Measurements from ENCODE around the gene CCNF.

DNA sequence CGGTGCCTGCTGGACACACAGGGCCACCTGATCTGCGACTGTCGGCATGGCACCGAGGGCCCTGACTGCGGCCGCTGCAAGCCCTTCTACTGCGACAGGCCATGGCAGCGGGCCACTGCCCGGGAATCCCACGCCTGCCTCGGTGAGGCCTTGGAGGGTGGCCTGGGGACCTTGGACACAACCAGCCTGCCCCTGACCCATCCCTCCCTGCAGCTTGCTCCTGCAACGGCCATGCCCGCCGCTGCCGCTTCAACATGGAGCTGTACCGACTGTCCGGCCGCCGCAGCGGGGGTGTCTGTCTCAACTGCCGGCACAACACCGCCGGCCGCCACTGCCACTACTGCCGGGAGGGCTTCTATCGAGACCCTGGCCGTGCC lies 43.2 kb downstream of the CCNF start:
- TF ChIP-seq, protein P1, sequence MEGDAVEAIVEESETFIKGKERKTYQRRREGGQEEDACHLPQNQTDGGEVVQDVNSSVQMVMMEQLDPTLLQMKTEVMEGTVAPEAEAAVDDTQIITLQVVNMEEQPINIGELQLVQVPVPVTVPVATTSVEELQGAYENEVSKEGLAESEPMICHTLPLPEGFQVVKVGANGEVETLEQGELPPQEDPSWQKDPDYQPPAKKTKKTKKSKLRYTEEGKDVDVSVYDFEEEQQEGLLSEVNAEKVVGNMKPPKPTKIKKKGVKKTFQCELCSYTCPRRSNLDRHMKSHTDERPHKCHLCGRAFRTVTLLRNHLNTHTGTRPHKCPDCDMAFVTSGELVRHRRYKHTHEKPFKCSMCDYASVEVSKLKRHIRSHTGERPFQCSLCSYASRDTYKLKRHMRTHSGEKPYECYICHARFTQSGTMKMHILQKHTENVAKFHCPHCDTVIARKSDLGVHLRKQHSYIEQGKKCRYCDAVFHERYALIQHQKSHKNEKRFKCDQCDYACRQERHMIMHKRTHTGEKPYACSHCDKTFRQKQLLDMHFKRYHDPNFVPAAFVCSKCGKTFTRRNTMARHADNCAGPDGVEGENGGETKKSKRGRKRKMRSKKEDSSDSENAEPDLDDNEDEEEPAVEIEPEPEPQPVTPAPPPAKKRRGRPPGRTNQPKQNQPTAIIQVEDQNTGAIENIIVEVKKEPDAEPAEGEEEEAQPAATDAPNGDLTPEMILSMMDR (IDR thresholded peaks at IDR 0.05; ENCODE audit: insufficient read depth, low read length), result no peak
- TF ChIP-seq POLR2AphosphoS5 (IDR thresholded peaks at IDR 0.05; ENCODE audit: low read depth), result no peak
- TF ChIP-seq GABPA (IDR thresholded peaks at IDR 0.05; ENCODE audit: low read depth), result no peak
- no peak for TF ChIP-seq SPI1 (IDR thresholded peaks at IDR 0.05; ENCODE audit: borderline replicate concordance, low read depth)
- TF ChIP-seq, protein P2, sequence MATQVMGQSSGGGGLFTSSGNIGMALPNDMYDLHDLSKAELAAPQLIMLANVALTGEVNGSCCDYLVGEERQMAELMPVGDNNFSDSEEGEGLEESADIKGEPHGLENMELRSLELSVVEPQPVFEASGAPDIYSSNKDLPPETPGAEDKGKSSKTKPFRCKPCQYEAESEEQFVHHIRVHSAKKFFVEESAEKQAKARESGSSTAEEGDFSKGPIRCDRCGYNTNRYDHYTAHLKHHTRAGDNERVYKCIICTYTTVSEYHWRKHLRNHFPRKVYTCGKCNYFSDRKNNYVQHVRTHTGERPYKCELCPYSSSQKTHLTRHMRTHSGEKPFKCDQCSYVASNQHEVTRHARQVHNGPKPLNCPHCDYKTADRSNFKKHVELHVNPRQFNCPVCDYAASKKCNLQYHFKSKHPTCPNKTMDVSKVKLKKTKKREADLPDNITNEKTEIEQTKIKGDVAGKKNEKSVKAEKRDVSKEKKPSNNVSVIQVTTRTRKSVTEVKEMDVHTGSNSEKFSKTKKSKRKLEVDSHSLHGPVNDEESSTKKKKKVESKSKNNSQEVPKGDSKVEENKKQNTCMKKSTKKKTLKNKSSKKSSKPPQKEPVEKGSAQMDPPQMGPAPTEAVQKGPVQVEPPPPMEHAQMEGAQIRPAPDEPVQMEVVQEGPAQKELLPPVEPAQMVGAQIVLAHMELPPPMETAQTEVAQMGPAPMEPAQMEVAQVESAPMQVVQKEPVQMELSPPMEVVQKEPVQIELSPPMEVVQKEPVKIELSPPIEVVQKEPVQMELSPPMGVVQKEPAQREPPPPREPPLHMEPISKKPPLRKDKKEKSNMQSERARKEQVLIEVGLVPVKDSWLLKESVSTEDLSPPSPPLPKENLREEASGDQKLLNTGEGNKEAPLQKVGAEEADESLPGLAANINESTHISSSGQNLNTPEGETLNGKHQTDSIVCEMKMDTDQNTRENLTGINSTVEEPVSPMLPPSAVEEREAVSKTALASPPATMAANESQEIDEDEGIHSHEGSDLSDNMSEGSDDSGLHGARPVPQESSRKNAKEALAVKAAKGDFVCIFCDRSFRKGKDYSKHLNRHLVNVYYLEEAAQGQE (IDR thresholded peaks at IDR 0.05; ENCODE audit: insufficient replicate concordance, low read depth), result no peak
